Right hindlimb (tissue), 1 donor: ENCODE measurements around the gene DAPK1.
"Not testable (repeated sequence)": the region's sequence is repeated elsewhere in the genome, so short reads cannot be mapped to it uniquely, and the experiment has no call there.

Experiments
- DNase-seq: peaks from one replicate; pipeline ENCODE4 v3.0.0-alpha.2; 2018

DAPK1 gene

DNA sequence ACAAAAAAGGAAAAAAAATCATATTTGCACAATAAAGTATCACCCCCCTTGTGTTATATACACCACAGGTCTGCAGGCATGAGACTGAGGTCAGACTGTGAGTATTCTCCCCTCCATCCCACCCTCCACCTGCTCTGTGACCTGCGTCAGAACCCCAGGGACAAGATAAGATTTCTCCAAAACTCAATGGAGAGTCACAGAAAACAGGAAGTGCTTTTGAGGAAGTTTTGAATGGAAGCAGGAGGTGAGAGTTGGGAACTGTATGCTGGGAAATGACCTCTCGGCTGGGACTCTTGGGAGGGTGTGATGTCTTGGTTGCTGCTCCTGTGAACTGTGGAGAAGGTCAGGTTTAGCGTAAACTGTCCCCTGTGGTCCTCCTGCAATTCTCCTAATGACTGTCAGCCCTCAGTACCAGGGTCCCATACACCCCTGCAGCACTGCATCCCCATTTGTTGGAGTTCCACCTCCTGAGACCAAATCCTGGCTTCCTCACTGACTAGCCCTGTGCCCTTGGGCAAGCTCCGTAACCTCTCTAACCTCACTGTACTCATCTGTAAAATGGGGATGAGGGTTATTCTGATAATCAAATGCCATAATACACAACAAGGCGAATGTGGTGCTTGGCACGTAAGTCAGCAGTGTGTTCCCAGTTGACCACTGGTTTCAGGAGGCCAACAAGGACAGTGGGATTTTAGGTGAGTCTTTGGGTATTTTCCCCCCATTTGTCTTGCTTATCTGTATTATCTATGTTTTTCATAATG lies 221.4 kb downstream of the DAPK1 start:
- no peak for DNase-seq

DNA sequence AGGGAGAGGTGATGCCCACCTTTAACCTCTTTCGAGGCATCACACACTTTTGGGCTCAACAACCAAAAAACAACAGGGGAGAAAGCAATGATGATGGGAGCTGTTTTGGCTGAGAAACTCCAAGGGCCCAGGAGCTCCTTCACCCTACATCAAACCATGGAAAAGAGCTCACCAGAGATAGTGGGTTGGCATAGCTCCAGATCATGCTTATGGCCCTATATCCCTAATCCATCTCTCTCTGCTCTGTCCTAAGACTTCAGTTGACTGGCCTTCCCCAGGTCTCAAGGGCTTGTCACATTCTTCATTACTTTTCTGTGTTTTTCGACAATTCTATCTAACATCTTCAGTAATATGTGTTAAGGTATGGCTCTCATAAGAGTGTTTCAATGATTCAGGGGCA lies 222.5 kb downstream of the DAPK1 start:
- no peak for DNase-seq

DNA sequence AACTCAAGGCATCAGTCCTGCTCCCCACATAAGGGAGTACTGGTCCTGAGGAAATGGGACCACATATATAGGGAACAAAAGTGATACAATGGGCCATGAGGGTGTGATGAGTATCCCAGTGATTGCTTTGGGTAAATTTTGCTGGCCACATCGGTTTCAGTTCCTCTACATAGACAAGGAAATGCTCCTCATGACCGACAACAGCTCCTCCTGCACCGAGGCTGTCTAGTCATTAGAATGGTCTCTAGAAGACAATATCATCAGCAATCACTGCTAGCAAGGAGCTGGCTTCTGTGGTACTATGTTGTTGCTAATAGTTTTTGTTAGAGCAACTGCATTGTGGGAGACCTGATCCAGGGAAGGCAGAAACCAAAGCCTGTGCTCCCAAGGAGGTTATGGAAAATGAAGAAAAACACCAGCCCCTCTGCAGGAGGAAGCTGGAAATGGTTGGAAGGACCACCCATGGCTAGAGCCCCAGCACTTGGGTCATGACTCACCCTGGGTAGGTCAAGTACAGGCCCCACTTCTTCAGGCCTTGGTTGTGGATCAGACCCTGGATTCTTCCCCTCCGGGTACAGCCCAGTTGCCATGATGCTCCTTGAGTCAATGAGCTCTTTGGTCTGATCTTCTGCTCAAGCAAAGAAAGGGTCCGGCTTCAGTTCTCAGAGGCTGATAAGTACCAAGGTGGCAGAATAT lies 224.9 kb downstream of the DAPK1 start:
- DNase-seq, result no peak

DNA sequence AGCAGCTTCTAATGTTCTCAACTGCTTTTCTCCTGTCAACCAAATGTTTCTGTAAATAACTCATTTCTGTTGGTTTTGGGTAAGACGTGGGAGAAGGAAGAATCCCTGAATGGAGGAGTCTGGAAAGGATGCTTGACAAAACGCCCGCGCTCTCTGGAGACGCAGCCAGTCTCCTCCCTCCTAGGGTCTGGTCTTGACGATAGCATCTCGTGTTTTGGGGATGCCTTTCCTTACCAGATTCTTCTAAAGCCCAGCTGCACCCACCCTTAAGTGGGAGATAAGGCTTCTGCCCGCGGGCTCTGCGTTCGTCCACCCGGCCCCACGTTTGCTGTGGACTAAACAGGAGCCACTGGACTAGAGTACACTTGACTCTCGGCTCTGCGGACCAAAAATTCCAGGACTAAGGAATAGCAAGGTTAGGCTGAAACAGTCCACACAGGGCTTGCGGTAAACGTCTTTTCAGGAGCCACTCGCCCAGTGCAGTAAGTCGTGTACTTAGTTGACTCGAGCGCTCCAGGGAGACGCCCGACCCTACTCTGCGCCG lies 227.8 kb downstream of the DAPK1 start:
- DNase-seq, result peak; percentile 39

DNA sequence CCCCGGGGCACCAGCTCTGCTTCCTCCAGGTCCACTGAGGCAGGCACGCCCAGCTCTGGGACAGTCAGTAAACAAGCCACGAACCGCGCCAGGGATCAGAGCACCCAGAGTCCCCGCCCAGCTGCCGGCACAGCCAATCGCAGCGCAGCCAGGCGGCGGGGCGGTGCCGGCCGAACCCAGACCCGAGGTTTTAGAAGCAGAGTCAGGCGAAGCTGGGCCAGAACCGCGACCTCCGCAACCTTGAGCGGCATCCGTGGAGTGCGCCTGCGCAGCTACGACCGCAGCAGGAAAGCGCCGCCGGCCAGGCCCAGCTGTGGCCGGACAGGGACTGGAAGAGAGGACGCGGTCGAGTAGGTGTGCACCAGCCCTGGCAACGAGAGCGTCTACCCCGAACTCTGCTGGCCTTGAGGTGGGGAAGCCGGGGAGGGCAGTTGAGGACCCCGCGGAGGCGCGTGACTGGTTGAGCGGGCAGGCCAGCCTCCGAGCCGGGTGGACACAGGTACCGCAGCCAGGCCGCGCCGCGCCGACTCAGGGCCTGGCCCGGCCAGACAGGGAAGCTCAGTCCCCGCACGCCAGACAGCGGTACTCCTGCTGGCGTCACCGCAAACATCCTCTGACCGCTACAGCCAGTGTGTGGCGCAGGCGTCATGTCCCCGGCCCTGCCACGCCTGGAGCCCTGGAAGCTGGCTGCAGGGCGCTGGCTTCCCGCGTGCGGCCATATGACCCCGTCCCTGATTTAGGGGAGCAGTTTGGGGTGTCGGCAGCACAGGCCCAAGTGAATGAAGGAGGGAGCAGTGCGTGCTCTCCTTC lies 228.4 kb downstream of the DAPK1 start, which contains the start of gene CTSL:
TSS of gene CTSL (plus strand) at position 220 of the 810 bp plus-strand sequence. CDS start 1,485 bp downstream, outside the sequence.
- DNase-seq, result peak; percentile 88

DNA sequence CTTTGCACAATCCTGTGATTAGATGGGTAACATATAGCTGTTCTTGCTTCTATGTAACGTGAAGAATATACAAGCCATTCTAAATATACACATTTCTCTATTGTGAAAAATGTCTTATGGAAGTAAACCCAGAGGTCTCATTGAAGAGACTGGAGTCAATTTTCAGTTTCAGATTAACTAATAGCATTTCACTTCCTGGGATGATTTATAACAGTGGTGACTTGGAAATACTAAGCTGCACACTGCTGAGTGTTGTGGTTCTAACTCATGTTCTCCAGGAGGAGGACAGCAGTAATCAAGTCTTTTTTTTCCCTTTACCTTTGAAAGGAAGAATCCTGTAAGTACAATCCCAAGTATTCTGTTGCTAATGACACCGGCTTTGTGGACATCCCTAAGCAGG lies 231.6 kb downstream of the DAPK1 start:
- DNase-seq, result no peak

DNA sequence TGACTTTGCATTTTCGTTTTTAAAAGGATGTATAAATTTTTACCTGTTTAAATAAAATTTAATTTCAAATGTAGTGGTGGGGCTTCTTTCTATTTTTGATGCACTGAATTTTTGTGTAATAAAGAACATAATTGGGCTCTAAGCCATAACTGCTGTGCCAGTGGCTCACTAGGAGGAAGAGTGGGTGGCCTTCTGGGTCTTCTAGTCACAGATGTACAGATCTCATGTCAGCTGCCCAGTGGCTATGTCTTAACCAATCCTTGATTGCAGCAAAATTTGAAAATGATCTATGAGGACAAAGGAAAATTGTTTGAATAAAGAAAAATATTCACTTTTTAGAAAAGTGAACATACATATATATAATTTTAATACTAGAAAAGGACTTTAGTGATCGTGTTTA lies 233.7 kb downstream of the DAPK1 start:
- DNase-seq, result no peak

DNA sequence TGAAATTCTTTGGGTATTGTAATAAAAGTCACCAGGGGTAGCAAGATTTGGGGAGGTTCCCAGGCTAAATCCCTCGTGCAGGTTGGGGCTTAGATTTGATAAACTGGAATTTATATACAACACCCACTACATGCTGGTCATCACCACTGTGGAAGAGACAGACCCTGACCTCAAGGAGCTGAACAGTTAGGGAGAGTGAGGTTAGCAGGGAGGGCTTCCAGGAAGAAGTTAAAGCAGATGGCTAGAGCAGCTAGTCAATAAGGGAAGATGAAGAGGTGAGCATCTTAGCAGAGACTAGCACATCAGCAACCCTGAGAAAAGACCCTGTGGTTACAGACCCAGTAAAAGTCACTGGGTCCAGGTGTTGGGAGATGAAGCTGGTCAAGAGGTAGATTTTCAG lies 234.7 kb downstream of the DAPK1 start:
- no peak for DNase-seq

DNA sequence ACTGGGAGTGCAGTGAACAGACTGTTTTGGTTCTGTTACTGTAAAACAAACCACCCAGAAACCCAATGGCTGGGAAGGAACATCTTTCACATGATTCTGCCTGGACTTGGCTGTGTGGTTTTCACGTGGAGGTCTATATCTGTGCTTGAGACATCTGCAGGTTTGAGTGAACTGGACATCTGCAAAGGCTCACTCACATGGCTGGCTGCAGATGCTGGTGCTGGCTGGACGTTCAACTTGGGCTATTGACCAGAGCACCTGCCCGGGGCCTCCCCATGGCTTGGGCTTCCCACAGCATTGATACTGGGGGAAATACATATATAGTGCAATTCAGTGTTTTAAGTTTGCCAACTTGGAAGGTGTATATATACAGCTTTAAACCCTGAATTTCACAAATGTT lies 235.1 kb downstream of the DAPK1 start:
- no peak for DNase-seq

DNA sequence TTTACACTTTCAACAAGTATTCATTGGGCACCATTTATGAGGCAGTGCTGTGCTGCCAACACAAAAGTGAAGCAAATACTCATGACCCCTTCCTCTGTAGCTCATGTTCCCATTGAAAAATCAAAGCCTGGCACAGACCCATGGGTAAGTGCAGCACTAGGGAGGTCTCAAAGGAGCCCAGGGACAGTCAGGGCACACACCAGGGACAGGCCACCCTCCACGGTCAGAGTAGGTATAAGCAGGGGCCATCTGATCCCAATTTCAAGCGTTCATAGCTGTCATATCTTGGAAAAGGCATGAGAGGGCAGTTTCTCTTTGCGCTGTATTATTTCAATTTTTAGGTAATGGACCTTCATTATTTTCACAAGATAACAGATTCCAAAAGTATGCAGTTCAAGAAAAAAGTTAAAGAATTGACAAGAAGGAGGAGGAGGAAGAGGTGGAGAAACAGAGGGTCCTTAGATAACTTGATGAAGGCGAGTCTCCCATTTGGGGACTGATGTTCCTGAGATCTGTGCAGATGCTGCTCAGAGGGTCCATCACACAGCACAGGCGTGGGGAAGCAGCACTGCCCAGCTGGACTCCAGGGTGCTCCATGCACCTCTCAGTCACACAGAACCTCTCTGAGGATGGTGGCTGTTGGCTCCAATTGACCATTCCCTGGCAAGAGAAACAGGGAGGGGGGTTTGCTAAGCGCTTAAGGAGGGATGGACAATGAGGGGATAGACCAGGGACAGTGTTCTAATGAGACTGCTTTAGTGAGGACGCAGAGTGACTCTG lies 235.8 kb downstream of the DAPK1 start:
- DNase-seq, result no peak

DNA sequence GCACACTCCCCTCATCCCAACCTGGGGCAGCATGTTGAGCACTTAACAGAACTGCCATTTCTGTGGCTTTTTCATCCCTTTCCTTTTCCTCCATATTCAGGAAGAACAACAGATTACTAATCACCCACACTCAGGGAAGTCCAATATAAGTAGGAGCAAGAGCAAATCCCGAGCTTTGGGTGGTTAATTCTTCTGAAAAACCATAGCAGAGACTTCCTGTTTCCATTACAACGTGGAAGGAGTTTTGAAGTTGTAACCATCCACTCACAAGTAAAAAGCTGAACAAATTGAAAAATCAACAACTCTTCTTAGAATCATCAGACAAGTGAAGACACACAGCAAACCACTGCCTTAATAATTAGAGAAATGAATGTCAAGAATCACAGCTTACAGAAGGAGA lies 236.4 kb downstream of the DAPK1 start:
- DNase-seq, result no peak

DNA sequence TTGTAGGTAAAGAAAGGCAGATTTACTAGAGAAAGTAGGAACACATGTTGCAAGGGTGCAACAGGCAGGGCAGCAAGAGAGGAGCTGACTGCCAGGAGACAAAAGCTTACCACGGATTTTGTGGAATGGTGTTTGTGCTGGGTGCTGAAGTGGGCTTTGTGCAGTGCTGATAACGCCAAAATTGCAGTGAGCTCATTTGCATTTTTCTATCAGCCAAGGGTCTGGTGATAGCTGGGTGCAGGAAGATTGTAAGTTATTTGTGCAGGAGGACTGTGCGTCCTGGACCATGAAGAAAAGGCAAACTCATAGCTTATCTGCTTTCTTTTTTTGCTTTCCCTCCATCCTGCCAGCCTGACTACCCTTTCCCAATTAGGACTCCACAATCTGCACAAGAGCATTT lies 241.9 kb downstream of the DAPK1 start:
- DNase-seq, result no peak

DNA sequence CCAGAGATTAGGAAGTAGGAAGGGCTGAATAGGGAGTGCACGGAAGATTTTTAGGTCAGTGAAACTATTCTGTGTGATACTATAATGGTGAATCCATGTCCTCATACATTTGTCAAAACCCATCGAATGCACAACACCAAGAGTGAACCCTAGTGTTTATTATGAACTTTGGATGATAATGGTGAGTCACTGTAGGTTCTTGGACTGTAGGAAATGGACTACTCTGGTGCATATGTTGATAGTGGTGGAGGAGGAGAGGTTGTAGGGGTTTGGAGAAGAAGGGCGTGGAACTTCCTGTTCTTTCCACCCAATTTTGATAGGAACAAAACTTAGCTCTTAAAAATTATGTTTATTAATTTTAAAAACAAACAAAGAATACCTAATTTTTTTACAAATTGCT lies 242.5 kb downstream of the DAPK1 start:
- no peak for DNase-seq

DNA sequence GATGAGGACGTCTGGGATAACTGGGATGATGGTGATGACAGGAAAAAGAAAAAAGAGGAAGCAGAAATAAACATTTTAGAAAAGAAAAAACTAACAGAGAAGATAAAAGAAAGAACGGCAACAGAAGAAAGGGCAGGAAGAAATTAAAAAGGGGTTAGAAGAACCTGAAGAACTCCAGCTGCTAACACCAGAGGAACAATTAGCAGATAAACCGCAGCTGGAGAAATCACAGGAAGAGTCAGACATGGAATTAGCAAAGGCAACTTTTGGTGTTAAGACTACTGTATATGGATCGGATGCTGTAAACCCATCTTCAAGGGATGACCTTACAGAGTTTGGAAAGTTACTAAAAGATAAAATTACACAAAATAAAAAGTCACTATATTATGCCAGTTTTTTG lies 243.7 kb downstream of the DAPK1 start:
- DNase-seq, result no peak

DNA sequence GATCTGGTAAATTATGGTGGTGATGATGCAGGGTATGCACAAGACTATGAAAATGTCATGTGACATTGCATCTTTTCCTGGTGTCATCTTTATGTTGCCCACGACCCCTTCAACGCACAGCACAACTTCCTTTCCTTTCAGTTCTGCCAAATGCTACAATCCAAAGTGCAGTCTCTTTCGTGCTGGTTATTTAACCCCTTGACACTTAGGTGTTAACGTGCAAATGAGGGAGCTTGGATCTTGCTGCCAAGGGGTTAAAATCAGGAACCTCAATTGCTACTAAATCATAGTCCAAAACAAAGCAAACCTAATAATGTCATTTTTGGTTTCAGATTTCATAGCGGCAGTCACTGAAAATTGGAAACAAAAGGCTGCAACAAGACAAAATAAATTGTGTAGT lies 244.2 kb downstream of the DAPK1 start:
- no peak for DNase-seq

DNA sequence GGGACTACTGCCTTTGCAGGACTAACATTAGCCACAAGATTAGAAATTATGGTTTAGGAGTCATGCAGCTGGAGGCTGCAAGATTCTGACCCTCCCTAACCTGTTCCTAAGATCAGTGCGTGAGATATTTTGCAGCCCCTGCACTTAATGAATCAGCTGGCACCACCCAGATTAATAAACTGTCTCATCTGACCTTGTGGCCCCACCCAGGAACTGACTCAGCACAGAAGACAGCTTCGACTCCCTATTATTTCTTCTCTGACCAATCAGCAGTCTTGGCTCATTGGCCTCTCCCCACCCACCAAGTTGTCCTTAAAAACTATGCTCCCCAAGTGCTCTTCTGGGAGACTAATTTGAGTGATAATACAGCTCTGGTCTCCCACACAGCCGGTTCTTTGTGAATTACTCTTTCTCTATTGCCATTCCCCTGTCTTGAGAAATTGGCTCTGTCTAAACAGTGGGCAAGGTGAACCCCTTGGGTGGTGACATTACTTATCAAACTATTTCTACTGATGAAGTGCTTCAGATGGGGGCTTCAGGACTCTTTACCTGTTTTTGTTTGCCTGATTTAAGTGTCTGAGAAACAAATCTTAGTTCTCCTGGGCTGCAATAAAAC lies 245.3 kb downstream of the DAPK1 start:
- DNase-seq, result no peak

DNA sequence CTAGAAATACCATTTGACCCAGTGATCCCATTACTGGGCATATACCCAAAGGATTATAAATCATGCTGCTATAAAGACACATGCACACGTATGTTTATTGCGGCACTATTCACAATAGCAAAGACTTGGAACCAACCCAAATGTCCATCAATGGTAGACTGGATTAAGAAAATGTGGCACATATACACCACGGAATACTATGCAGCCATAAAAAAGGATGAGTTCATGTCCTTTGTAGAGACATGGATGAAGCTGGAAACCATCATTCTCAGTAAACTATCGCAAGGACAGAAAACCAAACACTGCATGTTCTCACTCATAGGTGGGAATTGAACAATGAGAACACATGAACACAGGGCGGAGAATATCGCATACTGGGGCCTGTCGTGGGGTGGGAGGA lies 246.6 kb downstream of the DAPK1 start:
- not testable (repeated sequence) for DNase-seq

DNA sequence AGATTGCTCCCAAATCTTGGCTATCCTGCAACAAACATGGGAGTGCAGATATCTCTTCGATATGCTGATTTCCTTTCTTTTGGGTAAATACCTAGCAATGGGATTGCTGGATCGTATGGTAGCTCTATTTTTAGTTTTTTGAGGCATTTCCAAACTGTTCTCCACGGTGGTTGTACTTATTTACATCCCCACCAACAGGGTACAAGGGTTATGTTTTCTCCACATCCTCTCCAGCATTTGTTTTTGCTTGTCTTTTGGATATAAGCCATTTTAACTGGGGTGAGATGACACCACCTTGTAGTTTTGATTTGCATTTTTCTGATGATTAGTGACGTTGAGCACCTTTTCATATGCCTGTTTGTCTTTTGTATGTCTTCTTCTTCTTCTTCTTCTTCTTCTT lies 248.5 kb downstream of the DAPK1 start:
- no peak for DNase-seq

DNA sequence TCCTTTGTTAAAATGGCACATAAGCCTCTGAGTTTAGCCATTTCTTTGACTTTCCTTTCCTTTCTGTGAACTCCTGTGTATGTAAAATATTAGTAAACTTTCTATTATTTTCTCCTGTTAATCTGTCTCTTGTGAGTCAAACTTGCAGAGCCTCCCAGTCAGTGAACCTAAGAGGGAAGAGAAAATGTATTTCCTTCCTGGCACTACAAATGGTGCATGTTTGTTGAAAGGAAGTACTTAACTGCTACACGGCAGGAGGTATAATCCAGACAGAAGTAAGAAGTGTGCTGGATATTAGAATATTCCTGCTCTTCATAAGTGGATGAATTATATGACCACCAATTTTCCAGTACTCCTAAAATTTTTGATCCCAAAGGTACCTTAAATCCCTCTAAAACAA lies 251.2 kb downstream of the DAPK1 start:
- no peak for DNase-seq

DNA sequence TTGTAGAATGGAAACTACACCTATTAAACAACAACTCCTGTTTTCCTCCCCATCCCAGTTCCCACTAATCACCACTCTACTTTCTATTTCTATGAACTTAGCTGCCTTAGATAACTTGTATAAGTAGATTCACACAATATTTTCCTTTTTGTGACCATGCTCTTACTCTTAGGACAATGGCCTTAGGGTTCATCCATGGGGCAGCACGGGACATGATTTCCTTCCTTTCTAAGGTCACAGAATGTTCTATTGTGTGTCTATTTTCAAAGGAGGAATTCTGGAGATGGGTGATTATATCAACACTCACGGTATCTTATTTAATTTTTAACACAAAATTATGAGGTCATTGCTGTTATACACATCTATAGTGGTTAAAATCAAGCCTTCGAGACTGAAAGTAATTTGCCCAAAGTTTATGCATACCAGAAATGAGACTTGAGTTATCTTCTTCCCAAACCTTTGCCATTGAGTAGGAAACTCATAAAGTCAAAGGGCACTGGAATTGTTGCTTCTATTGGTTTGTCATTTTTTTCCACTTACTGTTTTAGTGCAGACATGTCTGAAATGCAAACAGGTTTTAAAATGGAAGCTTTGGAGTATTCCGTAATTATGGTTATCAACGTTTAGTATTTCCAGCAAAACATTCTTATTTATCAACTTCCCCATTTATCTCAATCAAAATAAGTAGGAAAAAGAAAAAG lies 251.8 kb downstream of the DAPK1 start:
- DNase-seq, result no peak

DNA sequence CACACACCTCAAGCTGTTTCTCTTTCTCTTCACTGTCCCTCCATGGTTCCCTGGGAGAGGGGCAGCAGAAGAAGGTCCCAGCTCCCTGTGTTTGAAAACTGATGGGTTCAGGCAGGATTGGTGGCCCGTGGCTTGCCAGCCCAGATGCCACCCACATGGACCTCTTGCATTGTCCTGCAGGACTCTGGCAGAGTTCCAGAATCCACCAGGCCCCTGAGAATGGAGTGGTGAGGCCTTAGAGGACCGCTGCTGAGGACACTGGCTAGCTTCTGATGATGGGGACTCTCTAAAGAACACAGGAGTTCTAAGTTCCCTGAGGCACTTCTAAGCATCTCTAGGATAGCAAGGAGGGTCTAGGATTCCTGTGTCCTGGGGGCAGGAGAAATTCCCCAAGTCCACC lies 253.1 kb downstream of the DAPK1 start:
- no peak for DNase-seq
